ENCODE results near the gene LYAR.

- no peak for TF ChIP-seq CTCF (IDR thresholded peaks at IDR 0.05)
- TF ChIP-seq EP300 (IDR thresholded peaks at IDR 0.05; ENCODE audit: low read depth) = no peak
Measured at GRCh38 chr4:4289941-4290850, at the start of gene LYAR, which contains the start of gene ZBTB49.

Data from transverse colon (tissue), 3 donors.